Urothelium cell line (cell line): ENCODE data around the gene MOB4.
"Not testable (repeated sequence)": the region's sequence is repeated elsewhere in the genome, so short reads cannot be mapped to it uniquely, and the experiment has no call there.

Experiments used
- DNase-seq: peaks from one replicate; pipeline ENCODE4 v3.0.0; 2011; ENCODE audit warnings: low spot score, mixed read lengths
- FAIRE-seq: peaks from 2 replicates; lab custom pipeline; 2011; peaks lifted over from hg19 to GRCh38; lab: Jason Lieb, UNC

MOB4 gene

DNA sequence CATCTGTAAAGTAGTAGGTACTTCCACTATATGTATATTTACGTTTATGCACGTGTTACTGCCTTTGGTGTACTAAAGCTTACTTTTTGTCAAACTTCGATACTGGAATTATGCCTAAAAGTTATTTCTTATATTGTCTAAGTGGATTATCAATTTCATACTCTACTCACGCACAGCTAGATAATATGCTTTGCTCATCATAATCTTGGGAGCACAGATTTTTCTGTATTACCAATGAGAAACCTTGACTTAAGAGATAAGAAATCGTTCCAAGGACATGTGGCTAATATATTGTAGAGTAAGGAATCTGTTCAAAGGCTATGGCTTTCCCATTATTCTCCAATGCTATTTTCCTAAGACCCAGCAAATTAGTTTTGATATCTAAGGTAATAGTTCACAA lies 9.2 kb upstream of the MOB4 start:
- DNase-seq (no peak), FAIRE-seq (no peak)

DNA sequence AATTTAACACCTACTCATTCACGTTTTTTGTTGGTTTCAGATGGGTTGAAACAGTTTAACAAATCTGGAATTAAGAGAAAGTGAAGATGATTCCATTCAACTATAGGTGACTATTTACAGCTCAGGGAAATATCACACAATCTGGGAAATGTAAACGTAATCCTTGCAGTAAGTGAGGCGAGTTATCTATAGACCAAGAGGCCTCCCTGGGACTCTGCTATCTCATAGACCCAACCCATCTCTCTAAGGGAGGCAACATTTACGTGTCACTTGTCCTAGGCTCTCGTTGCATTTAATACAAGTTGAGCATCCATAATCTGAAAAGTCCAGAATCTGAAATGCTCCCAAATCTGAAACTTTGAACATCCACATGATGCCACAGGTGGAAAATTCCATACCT lies 2.0 kb upstream of the MOB4 start:
- no peak for FAIRE-seq
- no peak for DNase-seq

DNA sequence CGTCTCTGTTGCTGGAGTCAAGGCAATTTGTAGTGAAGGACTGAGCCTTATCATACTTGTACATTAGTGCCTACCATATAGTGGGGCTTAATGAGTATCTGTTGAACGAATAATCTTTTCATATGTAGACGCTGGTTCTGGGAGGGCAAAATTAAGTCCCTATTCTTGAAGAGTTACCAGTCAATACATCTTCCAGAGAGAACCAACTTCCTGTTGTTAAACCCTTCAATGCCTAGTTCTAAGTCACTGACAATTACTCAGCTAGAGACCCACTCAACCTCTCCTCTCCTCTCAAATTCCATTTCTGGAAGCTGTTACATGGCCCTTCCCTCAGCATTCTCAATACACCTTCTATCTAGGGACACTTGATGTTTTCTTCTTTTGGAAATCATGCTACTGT lies 1.1 kb upstream of the MOB4 start:
- FAIRE-seq, result no peak
- DNase-seq, result no peak

DNA sequence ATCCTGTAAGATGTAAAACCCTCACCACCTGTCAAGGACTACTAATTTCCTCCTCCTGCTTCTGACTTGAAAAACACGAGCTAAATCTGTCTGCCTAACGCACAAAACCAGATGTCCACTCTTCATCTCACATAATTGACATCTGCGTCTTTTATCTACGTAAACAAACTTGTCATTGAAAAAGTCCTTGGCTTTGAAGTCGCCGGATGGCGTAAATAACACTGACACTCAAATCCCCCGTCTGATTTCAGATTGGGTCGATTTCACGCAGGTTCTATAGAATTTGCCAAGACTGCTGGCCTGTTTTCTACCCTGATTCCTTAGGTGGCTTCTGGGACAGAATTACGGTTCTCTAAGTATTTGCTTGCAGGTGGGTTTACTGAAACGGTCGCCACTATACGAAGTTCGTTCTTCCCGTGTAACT lies 539 bp upstream of the MOB4 start:
- FAIRE-seq (no peak), DNase-seq (peak; percentile 4)

DNA sequence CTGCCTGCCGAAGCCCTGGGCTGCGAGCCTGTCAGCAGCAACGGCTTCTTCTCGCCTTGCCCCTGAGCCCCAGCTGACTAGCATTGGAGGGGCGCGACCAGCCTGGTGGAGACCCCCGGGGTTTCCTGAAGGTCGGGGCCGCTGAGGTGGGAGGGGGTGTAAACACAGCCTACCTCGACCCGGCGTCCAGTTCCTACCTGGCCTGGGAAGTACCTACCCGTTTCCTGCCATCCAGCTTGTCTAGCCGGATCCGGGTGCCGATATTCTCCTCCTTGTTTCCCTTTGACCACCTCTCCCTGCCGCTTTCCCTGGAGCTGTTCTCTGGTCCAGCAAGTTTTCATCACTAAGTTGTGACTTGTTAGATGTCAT lies 511 bp downstream of the MOB4 start:
- DNase-seq (peak; percentile 23), FAIRE-seq (no peak)

DNA sequence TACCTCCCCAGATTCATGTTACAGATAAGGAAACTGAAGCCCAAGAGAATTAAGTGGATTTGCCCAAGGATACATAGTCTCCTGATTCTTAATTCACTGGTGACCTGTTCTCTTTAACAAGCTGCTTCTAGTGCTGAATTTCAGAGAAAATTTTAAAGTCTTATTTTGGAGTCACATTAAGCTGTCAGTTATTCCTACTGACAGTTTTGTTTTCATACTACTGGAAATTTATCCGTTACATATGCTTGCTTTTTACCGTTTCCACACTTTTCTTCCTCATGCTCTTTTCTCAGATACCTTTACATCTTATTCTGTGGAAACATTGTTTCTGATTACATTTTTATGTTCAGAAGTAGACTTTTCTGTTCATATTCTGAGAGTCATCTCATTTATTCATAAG lies 1.3 kb downstream of the MOB4 start:
- DNase-seq (no peak), FAIRE-seq (no peak)

DNA sequence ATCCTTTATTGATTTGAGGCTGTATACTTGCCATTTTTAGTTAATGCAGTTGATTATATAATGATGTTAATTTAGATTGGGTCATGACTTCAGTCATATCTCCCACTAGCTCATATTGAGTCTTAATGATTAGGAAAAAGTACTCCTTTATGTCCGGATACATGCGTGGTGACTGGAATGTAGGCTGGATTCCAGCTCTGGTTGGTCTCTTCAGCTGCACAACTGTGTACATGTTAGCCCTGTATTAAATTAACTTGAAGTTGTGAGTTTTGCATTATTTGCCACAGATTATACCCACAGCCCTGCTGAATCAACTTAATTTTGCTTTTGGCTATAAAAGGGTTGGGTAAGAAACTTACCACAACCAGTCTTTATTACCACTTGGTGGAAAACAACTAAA lies 22.5 kb downstream of the MOB4 start:
- FAIRE-seq (no peak), DNase-seq (no peak)

DNA sequence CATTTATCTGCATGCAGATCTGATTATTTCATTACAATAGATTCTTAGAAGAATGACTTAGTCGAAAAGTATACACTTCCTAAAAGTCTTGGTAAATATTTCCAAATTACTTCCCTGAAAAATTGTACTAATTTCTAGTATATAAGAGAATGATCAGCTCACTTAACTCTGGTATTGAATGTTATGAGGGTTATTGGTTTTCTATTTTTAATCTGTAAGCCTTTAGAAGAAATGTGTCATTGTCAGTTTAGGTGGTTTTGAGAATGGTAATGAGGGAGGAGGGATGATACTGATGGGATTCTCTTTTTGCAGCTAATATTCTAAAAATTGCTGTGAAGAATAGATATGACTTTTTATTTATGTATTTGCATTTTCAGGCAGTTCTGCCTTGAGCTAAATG lies 23.9 kb downstream of the MOB4 start:
- FAIRE-seq (no peak), DNase-seq (no peak)

DNA sequence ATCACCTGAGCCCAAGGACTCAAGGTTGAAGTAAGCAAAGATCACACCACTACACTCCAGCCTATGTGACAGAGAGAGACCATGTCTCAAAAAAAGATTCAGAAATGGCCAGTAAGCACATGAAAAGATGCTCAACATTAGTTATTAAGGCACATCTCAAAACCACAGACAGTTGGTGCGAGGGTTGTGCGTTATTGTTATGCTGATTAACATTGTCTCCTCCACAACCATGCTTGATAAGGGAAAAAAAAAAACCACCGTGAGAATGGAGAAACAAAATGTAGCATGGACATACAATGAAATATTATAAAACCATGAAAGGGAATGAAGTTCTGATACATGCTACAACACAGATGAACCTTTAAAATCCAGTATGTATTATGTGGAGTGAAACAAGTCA lies 27.3 kb downstream of the MOB4 start:
- FAIRE-seq (no peak), DNase-seq (no peak)

DNA sequence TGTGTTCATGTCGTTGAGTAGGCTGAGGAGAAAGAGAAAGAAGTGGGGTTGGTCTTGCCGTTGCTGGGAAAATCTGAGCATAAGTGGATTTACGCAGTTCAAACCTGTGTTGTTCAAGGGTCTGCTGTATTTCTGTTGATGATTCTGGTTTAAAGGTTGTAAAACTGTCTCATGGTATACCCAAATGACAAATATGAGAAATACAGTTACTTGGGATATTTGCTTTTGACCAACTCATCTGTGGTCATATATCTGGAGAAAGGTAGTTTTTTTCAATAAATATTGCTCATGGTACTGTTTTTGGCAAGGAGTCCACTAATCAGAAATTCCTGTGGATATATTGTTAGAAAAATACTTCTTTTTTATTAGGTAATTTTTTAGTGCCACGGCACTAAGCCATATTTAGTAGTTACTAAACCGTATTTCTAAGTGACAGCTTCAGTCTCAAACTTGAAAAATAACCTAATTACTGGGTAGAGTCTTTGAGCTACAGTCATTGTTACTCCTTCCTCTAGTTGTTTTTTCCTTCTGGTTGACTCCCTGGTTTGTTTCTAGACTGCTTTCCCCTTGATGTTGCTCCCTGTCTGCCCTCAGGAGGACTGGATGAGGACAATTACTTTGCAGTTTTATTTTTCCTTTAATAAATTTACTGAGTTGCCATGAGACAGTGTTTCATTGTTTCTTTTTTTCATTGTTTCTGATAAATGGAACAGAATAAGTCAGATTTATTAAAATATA lies 31.5 kb downstream of the MOB4 start:
- FAIRE-seq (no peak), DNase-seq (no peak)

DNA sequence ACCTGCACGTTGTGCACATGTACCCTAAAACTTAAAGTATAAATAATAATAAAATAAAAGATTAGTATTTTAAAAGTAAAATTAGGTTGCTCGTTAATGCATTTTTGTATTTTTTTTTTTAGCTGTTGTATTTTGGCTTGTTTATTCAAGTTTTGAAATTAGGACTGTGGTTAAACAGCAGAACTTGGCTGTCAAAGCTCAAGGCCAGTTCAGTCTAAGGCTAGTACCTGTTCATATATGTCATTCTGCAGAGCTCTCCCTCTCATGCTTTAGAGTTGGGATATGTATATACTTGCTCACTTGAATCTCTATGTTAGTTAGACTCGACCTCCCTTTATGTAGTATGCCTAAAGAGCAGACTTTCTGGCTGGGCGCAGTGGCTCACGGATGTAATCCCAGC lies 32.7 kb downstream of the MOB4 start:
- FAIRE-seq, result no peak
- DNase-seq, result no peak

DNA sequence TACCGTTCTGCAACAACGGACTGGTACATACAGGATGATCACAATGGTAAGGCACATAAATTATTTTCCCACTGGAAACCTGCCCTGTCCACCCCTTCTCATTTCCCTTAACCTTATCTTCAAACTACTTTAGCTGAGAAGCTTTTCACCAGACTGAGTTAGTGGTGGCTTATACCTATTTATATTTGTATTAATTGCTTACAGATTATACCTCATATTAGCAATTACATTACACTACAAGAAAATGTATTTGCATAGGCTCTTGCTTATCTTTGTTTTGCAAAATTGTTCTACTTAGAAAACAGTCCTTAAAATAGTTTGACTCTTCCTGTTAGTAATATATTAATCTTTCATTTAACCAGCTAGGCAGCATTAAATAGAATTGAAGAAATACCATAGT lies 35.4 kb downstream of the MOB4 start:
- not testable (repeated sequence) for DNase-seq, FAIRE-seq

DNA sequence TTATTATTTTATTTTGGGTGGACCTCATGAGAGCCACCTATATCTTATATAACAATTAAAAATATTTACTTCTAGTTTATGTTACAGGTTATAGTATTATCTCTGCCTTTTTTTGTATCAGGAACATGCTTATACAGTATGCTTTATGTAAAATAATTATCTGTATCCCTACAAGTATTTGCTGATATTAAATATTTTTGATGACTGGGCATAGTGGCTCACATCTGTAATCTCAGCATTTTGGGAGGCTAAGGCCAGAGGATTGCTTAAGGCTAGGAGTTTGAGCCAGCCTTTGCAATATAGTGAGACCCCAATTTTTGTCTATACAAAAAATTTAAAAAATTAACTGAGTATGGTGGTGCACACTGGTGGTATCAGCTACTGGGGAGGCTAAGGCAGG lies 39.6 kb downstream of the MOB4 start:
- DNase-seq (no peak), FAIRE-seq (no peak)

DNA sequence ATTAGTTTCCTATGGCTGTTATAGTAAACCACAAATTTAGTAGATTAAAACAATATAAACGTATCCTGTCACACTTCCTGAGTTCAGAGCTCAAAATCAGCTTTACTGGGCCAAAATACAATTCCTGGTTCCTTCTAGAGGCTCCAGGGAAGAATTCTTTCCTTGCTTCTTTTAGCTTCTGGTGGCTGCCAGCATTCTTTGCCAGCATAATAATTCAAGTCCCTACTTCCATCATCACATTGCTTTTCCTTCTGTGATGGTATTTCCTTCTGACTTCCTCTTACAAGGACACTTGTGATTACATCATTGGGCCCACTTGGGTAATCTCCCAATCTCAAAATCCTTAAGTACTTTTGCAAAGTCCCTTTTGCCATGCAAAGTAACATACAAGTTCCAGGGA lies 40.6 kb downstream of the MOB4 start:
- DNase-seq (no peak), FAIRE-seq (no peak)

DNA sequence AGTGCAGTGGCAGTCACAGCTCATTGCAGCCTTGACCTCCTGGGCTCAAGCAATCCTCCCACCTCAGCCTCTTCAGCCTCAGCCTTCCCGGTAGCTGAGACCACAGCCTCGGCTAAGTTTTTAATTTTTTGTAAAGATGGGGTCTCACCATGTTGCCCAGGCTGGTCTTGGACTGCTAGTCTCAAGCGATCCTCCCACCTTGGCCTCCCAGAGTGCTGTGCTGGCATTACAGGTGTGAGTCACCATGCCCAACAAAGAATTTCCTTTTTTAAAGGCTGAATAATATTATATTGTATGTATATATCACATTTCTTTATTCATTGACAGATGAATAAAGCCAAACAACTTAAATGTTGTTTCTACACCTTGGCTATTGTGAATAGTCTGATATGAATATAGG lies 42.5 kb downstream of the MOB4 start:
- no peak for DNase-seq
- no peak for FAIRE-seq

DNA sequence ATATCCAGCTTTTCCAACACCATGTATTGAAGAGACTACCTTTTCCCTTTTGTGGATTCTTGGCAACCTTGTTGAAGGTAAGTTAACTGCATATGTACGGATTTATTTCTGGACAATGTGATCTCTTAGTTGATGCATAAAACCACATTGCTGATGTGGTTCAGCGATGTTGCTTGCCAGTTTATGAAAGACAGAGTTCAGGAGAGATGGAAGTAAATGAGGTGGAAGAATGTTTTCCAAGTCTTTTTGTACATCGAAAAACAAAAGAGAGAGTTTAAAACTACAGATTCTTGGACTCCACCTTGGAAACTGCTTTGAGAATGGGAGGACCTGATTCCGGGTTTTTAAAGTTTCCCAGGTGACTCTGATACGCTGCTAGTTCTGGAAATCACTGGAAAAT lies 43.8 kb downstream of the MOB4 start:
- DNase-seq (no peak), FAIRE-seq (no peak)

DNA sequence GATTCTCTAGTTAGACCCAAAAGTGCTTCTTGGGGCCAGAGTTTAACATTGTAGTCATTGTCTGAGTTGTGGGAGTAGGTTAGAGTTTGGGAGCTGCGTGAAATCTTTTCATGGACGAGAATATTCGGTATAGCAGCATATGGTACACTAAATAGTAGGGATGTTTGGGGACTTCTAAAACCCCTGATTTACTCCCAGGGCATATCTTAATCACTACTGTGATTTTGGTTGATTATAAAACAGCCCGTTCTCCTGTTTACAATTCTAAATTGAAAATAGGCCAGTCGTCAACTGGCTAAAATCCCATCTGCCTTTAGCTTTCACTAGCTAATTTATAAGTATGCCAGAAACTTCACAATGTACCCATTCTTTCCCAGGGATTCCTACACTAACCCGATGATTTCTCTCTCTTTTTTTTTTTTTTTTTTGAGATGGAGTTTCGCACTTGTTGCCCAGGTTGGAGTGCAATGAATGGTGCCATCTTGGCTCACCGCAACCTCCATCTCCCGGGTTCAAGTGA lies 44.3 kb downstream of the MOB4 start:
- FAIRE-seq (no peak), DNase-seq (no peak)

DNA sequence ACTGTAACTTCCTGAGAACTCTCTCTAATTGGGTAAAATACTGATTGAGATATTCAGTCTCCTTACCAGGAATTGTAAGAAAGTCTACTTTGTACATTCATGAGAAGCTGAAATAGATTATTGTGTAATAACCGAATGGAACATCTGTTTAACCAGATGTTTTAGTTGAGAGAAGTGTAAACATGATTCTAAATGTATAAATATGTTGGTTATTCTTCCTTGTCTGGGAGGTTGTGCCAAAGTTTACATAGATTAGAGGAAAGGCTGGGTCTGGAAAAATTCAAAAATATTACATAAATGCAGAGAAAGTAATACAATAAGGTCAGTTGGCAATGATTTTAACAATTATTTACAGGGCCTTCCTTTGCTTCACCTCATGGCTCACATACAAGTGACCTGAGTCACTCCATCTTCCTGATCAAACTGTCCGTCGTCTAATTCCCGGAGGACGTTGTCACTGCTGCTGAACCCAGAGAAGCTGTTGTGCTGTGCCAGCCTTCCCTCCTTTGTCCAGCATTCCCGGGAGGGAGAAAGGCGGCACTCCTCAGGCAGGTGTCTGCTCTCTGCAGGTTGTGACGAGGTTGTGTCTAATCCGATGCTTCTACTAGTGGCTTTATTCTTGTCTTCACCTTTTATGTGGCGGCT lies 55.9 kb downstream of the MOB4 start:
- FAIRE-seq, result no peak
- DNase-seq, result peak; percentile 3

DNA sequence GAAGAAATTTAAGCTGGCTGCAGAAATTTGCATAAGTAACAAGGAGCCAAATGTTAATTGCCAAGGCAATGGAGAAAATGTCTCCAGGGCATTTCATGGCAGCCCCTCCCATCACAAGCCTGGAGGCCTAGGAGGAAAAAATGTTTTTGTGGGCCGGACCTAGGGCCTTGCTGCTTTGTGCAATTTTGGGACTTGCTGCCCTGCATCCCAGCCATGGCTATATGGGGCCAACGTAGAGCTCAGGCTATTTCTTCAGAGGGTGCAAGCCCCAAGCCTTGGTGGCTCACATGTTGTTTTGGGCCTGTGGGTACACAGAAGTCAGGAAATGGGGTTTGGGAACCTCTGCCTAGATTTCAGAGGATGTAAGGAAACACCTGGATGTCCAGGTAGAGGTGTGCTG lies 57.7 kb downstream of the MOB4 start:
- no peak for FAIRE-seq
- DNase-seq, result no peak

DNA sequence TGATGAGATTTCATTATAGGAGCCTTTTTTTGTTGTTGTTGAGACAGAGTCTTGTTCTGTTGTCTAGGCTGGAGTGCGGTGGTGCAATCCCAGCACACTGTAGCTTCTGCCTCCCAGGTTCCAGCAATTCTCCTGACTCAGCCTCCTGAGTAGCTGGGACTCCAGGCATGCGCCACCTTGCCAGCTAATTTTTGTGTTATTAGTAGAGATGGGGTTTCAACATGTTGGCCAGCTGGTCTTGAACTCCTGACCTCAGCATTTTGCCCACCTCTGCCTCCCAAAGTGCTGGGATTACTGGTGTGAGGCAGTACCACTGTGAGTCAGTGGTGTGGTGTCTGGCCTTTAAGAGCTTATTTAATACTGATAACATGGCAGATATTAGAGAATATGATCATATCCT lies 60.1 kb downstream of the MOB4 start:
- FAIRE-seq (no peak), DNase-seq (no peak)

DNA sequence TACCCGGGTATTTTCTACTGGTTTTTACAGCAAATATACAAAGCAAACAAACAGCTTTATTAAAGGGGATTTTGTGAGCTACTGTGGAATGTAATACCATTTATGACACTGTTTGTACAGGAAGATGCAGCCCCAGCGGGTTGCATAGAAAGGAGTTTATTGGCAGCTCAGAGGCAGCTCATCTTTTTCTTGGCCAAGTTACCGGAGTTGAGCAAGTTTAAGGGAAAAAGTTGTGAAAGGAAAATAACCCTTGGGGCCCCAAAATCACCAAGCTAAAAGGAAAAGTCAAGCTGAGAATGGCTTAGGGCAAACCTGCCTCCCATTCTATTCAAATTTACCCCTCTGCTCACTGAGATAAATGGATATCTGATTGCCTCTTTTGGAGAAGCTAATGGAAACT lies 60.8 kb downstream of the MOB4 start:
- no peak for FAIRE-seq
- DNase-seq, result no peak

DNA sequence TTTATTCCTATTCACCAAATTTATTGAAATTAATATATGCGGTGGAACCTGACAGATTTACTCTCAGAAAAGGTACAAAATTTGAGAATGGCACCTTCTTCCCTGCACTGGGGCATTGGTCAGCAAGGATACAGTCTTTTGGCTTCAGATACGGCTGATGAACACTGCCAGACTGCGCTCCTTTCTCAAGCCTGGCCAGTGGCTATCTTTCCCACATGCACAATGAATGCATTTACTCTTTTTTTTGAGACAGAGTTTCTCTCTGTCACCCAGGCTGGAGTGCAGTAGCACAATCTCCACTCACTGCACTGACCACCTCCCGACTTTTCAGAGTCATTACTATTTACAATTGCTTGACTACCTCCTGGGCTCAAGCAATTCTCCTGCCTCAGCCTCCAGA lies 61.6 kb downstream of the MOB4 start:
- DNase-seq, result no peak
- no peak for FAIRE-seq

DNA sequence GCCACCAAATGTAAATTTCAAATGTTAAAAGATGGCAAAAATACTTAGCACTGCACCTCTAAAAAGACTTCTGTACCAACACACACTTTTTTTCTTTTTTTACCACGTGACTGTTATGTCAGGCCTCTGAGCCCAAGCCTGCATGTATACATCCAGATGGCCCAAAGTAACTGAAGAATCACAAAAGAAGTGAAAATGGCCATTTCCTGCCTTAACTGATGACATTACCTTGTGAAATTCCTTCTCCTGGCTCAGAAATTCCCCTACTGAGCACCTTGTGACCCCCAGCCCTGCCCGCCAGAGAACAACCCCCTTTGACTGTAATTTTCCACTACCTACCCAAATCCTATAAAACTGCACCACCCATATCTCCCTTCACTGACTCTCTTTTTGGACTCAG lies 62.4 kb downstream of the MOB4 start:
- not testable (repeated sequence) for DNase-seq, FAIRE-seq
